Activated CD4-positive, alpha-beta T cell treated with anti-CD3 and anti-CD28 coated beads, Interleukin-2, amount 10 ng/mL, durations not matched to agents 24 days and 14 days (primary cell): ENCODE results near the gene TPGS2. TPM values are rescaled to one million over a fixed set of nuclear protein-coding genes. Genes with fewer than 3 reads are reported as not detected.

Source experiments
- DNase-seq: peaks from one replicate; pipeline ENCODE4 v3.0.0; 2022
- H3K27ac Mint-ChIP-seq: one replicate; pipeline ENCODE4 v1.8.0; 2022; ENCODE audit warnings: mild to moderate bottlenecking, mixed read lengths
- H3K27me3 Mint-ChIP-seq: one replicate; pipeline ENCODE4 v1.8.0; 2022; ENCODE audit warnings: mixed read lengths
- H3K36me3 Mint-ChIP-seq: one replicate; pipeline ENCODE4 v1.8.0; 2022; ENCODE audit warnings: low read depth, mild to moderate bottlenecking, mixed read lengths
- H3K4me1 Mint-ChIP-seq: one replicate; pipeline ENCODE4 v1.8.0; 2021; ENCODE audit warnings: mixed read lengths
- H3K4me3 Mint-ChIP-seq: one replicate; pipeline ENCODE4 v1.8.0; 2022; ENCODE audit warnings: mild to moderate bottlenecking, moderate library complexity, mixed read lengths
- H3K9me3 Mint-ChIP-seq: one replicate; pipeline ENCODE4 v1.8.0; 2021; ENCODE audit warnings: mixed read lengths
- intact Hi-C: fragments of 100-400 bp; cut with micrococcal nuclease; formaldehyde crosslinking; loops from one replicate; pipeline ENCODE4 v1.15.1; 2023
- total RNA-seq: library from RNA; stranded (reverse); gene quantifications from 2 replicates; pipeline ENCODE4 v1.2.3, GENCODE V29; 2022

The TPGS2 gene
- total RNA-seq, 1 donor from 2014 or later, result 76.9 TPM

DNA sequence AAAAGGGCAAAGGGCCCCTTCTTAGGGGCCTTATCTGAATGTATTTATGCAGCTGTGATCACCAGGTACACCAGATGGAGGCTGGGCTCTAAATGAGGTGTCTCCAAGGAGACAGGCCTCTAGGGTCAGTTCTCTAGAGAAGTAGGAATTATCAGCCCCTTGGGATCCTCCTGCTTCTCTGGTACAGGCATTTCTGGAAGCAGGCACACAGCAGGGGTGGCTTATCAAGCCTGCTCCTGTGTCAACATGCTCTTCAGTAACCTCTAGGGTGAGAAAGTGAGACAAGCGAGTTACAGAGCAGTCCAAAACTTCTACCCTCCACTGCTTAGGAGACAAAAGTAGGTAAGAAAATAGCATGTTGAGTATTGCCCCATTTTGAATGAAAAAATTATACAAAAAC, 13.8 kb downstream of the TPGS2 start:
- Mint-ChIP-seq H3K27ac (no peak overlapping the region), H3K4me3 (no peak overlapping the region), H3K36me3 (peaks cover 29% of the 10 kb centered on the region), H3K4me1 (peaks cover 10% of the 10 kb centered on the region), H3K9me3 (no peaks in the 10 kb centered on the region), H3K27me3 (no peaks in the 10 kb centered on the region)
- DNase-seq, result no peak
- intact Hi-C loops, result no loop called here

DNA sequence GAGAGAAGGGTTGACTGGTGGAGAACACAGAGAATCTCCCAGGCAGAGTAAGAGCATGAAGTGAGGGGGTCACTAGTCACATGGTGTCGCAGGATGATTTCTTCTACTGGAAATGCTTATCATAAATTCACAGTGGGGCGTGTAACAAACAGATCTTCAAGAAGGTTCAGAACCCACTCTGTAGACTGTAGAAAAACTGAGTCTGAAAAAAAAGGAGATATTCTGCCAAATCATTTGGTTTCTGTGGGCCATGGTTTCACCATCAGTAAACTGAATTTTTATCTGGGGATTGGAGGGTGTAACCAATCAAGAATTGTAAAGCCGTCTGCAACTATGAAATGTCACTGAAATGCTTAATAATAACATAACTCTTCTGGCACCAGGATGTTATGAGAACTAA, 15.0 kb downstream of the TPGS2 start:
- DNase-seq, result no peak
- Mint-ChIP-seq H3K36me3 (peaks cover 28% of the 10 kb centered on the region), H3K27ac (peak overlapping the region; percentile 4), H3K4me3 (no peak overlapping the region), H3K27me3 (no peaks in the 10 kb centered on the region), H3K9me3 (no peaks in the 10 kb centered on the region), H3K4me1 (peaks cover 12% of the 10 kb centered on the region)
- intact Hi-C loops, result no loop called here

GRCh38 chr18:36813101-36813775, 15.6 kb downstream of the TPGS2 start:
- H3K9me3 Mint-ChIP-seq, result no peaks in the 10 kb centered on the region
- H3K27ac Mint-ChIP-seq, result no peak overlapping the region
- peaks cover 12% of the 10 kb centered on the region for H3K4me1 Mint-ChIP-seq
- H3K27me3 Mint-ChIP-seq, result no peaks in the 10 kb centered on the region
- intact Hi-C loops, result no loop called here
- H3K36me3 Mint-ChIP-seq, result peaks cover 25% of the 10 kb centered on the region
- no peak for DNase-seq
- H3K4me3 Mint-ChIP-seq, result no peak overlapping the region

- Mint-ChIP-seq H3K4me3 (no peak overlapping the region), H3K4me1 (peaks cover 9% of the 10 kb centered on the region), H3K9me3 (no peaks in the 10 kb centered on the region), H3K36me3 (peaks cover 24% of the 10 kb centered on the region), H3K27me3 (no peaks in the 10 kb centered on the region), H3K27ac (no peak overlapping the region)
- DNase-seq, result no peak
- intact Hi-C loops, result no loop called here
Observed at GRCh38 chr18:36812678-36813077, 16.1 kb downstream of the TPGS2 start.

DNA sequence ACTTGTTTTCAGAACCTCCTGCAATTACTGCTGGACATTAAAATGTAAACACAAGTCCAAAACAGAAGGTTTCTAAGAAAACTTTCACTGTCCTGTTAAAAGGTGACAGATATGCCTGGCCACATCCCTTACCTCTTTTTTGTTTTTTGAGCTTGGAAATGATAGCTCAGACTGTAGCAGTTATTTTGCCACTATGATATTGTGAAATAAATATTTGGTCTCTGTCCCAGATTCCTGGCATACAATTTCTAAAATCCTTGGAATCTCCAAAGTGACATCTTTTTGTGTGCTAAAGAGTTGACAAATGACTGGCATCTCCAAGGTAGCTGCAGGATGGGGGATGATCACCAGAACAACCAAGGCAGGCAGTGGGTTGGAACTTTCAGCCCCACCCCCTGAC, 16.8 kb downstream of the TPGS2 start:
- intact Hi-C loops, result no loop called here
- peaks cover 25% of the 10 kb centered on the region for H3K36me3 Mint-ChIP-seq
- H3K27me3 Mint-ChIP-seq, result no peaks in the 10 kb centered on the region

GRCh38 chr18:36811430-36811829, 17.4 kb downstream of the TPGS2 start:
- peaks cover 9% of the 10 kb centered on the region for H3K4me1 Mint-ChIP-seq
- DNase-seq, result no peak
- H3K36me3 Mint-ChIP-seq, result peaks cover 25% of the 10 kb centered on the region
- no peaks in the 10 kb centered on the region for H3K27me3 Mint-ChIP-seq
- no peak overlapping the region for H3K4me3 Mint-ChIP-seq
- no peak overlapping the region for H3K27ac Mint-ChIP-seq
- H3K9me3 Mint-ChIP-seq, result no peaks in the 10 kb centered on the region
- intact Hi-C loops, result no loop called here

More for the DNA sequence above, 16.8 kb downstream of the TPGS2 start:
- H3K27ac Mint-ChIP-seq, result no peak overlapping the region
- no peaks in the 10 kb centered on the region for H3K9me3 Mint-ChIP-seq
- H3K4me1 Mint-ChIP-seq, result peaks cover 9% of the 10 kb centered on the region
- H3K4me3 Mint-ChIP-seq, result no peak overlapping the region
- DNase-seq, result no peak

GRCh38 chr18:36809590-36810381, 19.0 kb downstream of the TPGS2 start:
- no peak overlapping the region for H3K4me3 Mint-ChIP-seq
- H3K9me3 Mint-ChIP-seq, result no peaks in the 10 kb centered on the region
- no peak overlapping the region for H3K27ac Mint-ChIP-seq
- H3K36me3 Mint-ChIP-seq, result peaks cover 31% of the 10 kb centered on the region
- H3K4me1 Mint-ChIP-seq, result peaks cover 9% of the 10 kb centered on the region
- peak; percentile 82 for DNase-seq
- H3K27me3 Mint-ChIP-seq, result no peaks in the 10 kb centered on the region
- intact Hi-C loops, result loop anchor here (1.0 kb wide), 1 partner anchor 121 kb away; no protein-coding TSS in a partner anchor

GRCh38 chr18:36808681-36809080, 20.1 kb downstream of the TPGS2 start:
- H3K4me1 Mint-ChIP-seq, result peaks cover 7% of the 10 kb centered on the region
- DNase-seq, result no peak
- no peaks in the 10 kb centered on the region for H3K9me3 Mint-ChIP-seq
- intact Hi-C loops, result loop anchor here (1.0 kb wide), 1 partner anchor 120 kb away; no protein-coding TSS in a partner anchor
- no peak overlapping the region for H3K4me3 Mint-ChIP-seq
- no peak overlapping the region for H3K27ac Mint-ChIP-seq
- H3K36me3 Mint-ChIP-seq, result peaks cover 39% of the 10 kb centered on the region
- no peaks in the 10 kb centered on the region for H3K27me3 Mint-ChIP-seq

DNA sequence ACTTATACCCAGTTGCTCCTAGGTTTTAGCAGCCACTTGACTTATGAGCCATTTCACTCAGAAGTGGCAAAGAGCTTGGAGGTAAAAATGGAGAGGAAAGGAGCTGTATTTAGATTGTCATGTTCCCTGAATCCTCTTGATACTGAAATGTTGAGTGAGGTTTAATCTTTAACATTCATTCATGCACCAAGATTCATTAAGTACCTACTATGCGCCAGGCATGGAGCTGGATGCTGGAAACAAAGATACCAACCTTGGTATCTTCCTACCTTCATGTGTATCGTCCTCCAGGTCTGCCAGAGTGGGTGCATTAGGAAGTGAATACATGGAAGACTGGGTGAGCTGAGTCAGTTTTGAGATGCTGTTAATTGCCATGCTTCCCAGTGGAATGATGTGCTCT, 23.7 kb downstream of the TPGS2 start:
- no peak for DNase-seq
- intact Hi-C loops, result no loop called here
- Mint-ChIP-seq H3K27me3 (no peaks in the 10 kb centered on the region), H3K4me3 (no peak overlapping the region), H3K27ac (no peak overlapping the region), H3K36me3 (peaks cover 54% of the 10 kb centered on the region), H3K4me1 (peaks cover 4% of the 10 kb centered on the region), H3K9me3 (no peaks in the 10 kb centered on the region)

DNA sequence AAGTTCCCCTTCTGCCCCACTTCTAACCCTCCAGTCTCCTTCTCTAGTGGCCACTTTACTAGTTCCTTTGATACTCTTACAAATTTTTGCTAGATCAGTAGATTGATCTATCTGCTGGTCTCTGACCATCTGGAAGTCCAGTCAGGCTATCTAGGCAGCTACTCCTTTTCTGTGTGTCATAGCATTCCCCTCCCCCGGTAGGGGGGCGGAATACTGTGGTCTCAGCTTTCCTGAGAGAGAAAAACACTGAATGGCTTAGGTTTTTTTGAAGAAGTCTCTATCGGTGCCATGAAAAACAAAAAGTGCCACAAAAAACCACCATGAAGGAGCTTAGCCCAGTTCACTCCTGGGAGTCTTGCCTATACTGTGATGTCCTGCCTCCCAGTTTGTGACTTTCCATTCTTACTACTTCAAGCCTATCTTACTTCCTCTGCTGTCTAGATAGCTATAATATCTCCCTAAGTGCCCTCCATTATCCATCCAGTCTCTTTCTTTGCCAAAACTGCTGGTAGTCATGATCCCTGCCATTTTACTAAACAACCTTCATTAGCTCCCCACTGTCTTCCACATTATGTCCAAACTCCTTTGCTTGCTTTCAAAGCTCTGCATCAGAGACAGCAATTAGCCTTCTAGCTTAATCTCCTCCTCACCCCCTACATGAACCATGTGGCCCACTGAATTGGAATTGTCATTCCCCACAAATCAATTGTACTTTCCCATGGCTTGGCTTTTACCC, 29.9 kb downstream of the TPGS2 start:
- Mint-ChIP-seq H3K4me3 (no peak overlapping the region), H3K9me3 (no peaks in the 10 kb centered on the region), H3K27me3 (no peaks in the 10 kb centered on the region), H3K27ac (no peak overlapping the region), H3K4me1 (no peaks in the 10 kb centered on the region), H3K36me3 (peaks cover 54% of the 10 kb centered on the region)
- intact Hi-C loops, result no loop called here
- no peak for DNase-seq

DNA sequence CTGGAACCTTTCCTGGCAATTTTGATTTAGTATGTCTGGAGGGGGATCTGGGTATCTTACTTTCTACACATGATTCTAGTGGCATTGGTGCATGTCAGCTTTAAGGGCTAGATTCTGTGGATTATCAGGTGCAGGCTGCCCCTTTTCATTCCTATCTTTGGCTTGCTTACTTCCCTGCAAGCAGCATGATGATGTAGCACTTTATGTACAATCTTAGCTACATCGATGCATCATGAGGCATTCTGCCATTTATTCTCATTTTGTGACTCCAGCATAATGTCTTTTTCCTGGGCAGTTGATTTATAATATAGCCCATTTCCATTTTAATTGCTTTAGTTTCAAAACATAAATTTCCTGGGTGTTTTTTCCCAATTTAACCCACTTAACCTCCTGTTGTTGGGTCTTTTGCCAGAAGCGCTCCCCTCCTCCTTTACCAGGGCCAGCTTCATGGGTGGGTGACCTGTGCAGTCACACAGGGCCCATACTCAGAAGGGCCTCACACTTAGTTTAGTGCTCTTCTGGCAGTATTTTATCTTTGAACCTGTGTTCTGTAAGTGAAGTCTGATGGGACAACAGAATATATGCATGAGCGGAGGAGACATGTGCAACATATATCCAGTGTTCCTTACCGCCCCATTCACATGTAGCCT, 36.0 kb downstream of the TPGS2 start:
- intact Hi-C loops, result no loop called here
- Mint-ChIP-seq H3K4me1 (no peaks in the 10 kb centered on the region), H3K36me3 (peaks cover 56% of the 10 kb centered on the region), H3K4me3 (no peak overlapping the region), H3K27me3 (no peaks in the 10 kb centered on the region), H3K9me3 (peaks cover 12% of the 10 kb centered on the region), H3K27ac (no peak overlapping the region)
- DNase-seq, result no peak

- Mint-ChIP-seq H3K4me3 (no peak overlapping the region), H3K27me3 (no peaks in the 10 kb centered on the region), H3K36me3 (peaks cover 35% of the 10 kb centered on the region), H3K9me3 (peaks cover 12% of the 10 kb centered on the region), H3K27ac (no peak overlapping the region), H3K4me1 (no peaks in the 10 kb centered on the region)
- DNase-seq, result no peak
- intact Hi-C loops, result no loop called here
Observed at GRCh38 chr18:36786686-36787085, 42.1 kb downstream of the TPGS2 start.

- intact Hi-C loops, result no loop called here
- Mint-ChIP-seq H3K27me3 (no peaks in the 10 kb centered on the region), H3K36me3 (peaks cover 23% of the 10 kb centered on the region), H3K9me3 (no peaks in the 10 kb centered on the region), H3K4me1 (no peaks in the 10 kb centered on the region), H3K27ac (no peak overlapping the region), H3K4me3 (no peak overlapping the region)
- DNase-seq, result no peak
Observed at GRCh38 chr18:36783792-36784191, 45.0 kb downstream of the TPGS2 start.
